Activated CD8-positive, alpha-beta T cell treated with anti-CD3 and anti-CD28 coated beads for 36 hours (primary cell): Measurements from ENCODE around the gene FRMD4A. TPM values are rescaled to one million over a fixed set of nuclear protein-coding genes. Genes with fewer than 3 reads are reported as not detected.
"Not testable (repeated sequence)": the region's sequence is repeated elsewhere in the genome, so short reads cannot be mapped to it uniquely, and the experiment has no call there.

Experiments used
- ATAC-seq: fragments of 200-7000 bp; cut with Tn5 transposase; one replicate; pipeline ENCODE4 v1.10.0; 2021; ENCODE audit warnings: mild to moderate bottlenecking, moderate library complexity
- CTCF ChIA-PET: fragments of 350-600 bp; sonication (Branson Sonifier 250); formaldehyde crosslinking; loops from one replicate; lab custom pipeline; 2021; ENCODE audit warnings: antibody characterized with exemption; lab: Charles Lee
- POLR2A ChIA-PET: fragments of 350-600 bp; sonication (Branson Sonifier 250); formaldehyde crosslinking; loops from one replicate; lab custom pipeline; 2021; ENCODE audit warnings: antibody characterized with exemption; lab: Charles Lee
- DNase-seq: peaks from one replicate; pipeline ENCODE4 v3.0.0-alpha.2; 2020
- H3K27ac Mint-ChIP-seq: one replicate; pipeline ENCODE4 v1.8.0; 2021; ENCODE audit warnings: mild to moderate bottlenecking, mixed read lengths
- H3K27me3 Mint-ChIP-seq: one replicate; pipeline ENCODE4 v1.8.0; 2021; ENCODE audit warnings: mixed read lengths
- H3K36me3 Mint-ChIP-seq: one replicate; pipeline ENCODE4 v1.8.0; 2021; ENCODE audit warnings: low read depth, mixed read lengths
- H3K4me1 Mint-ChIP-seq: one replicate; pipeline ENCODE4 v1.8.0; 2021; ENCODE audit warnings: low read depth, mixed read lengths
- H3K4me3 Mint-ChIP-seq: one replicate; pipeline ENCODE4 v1.8.0; 2021; ENCODE audit warnings: mild to moderate bottlenecking, moderate library complexity, mixed read lengths
- H3K9me3 Mint-ChIP-seq: one replicate; pipeline ENCODE4 v1.8.0; 2021; ENCODE audit warnings: mixed read lengths
- CTCF ChIP-seq: fragments of 200-600 bp; IDR thresholded peaks from one replicate; pipeline ENCODE4 v1.8.0; 2022; ENCODE audit warnings: antibody characterized with exemption, mild to moderate bottlenecking
- intact Hi-C: fragments of 100-400 bp; cut with micrococcal nuclease; formaldehyde crosslinking; loops from one replicate; pipeline ENCODE4 v1.10.0; 2022
- total RNA-seq, 2 experiments: library from RNA; stranded (reverse); gene quantifications; one replicate each; pipeline ENCODE4 v1.2.3, GENCODE V29; 2021

Gene FRMD4A
- total RNA-seq, 2 experiments from 2014 or later: 2.1 to 2.8 TPM

- no peak for TF ChIP-seq CTCF
- DNase-seq (no peak), ATAC-seq (no peak)
- intact Hi-C loops: no loop called here
- H3K9me3 Mint-ChIP-seq: no peaks in the 10 kb centered on the region
- H3K27ac Mint-ChIP-seq: no peak overlapping the region
- H3K4me3 Mint-ChIP-seq: no peak overlapping the region
- no peaks in the 10 kb centered on the region for H3K36me3 Mint-ChIP-seq
- H3K4me1 Mint-ChIP-seq: no peaks in the 10 kb centered on the region
- ChIA-PET POLR2A (no interaction called here), CTCF (no interaction called here)
- H3K27me3 Mint-ChIP-seq: peaks cover 22% of the 10 kb centered on the region
These were observed 105.3 kb downstream of the FRMD4A start for GRCh38 chr10:14225379-14225778.

GRCh38 chr10:14220026-14220425 is 110.7 kb downstream of the FRMD4A start:
- POLR2A ChIA-PET: no interaction called here
- H3K36me3 Mint-ChIP-seq: no peaks in the 10 kb centered on the region
- H3K27ac Mint-ChIP-seq: no peak overlapping the region
- H3K4me3 Mint-ChIP-seq: no peak overlapping the region
- ATAC-seq: no peak
- H3K27me3 Mint-ChIP-seq: peaks cover 10% of the 10 kb centered on the region
- H3K4me1 Mint-ChIP-seq: no peaks in the 10 kb centered on the region
- H3K9me3 Mint-ChIP-seq: no peaks in the 10 kb centered on the region
- DNase-seq: no peak
- CTCF ChIA-PET: no interaction called here
- intact Hi-C loops: no loop called here
- TF ChIP-seq CTCF: no peak

GRCh38 chr10:14219411-14219810 is 111.3 kb downstream of the FRMD4A start:
- ChIA-PET CTCF (no interaction called here), POLR2A (interaction anchor here (0.7 kb wide), 1 partner anchor 34 kb away, joined by 5 read pairs; no protein-coding TSS in a partner anchor)
- Mint-ChIP-seq H3K4me3 (no peak overlapping the region), H3K9me3 (no peaks in the 10 kb centered on the region), H3K4me1 (no peaks in the 10 kb centered on the region), H3K36me3 (no peaks in the 10 kb centered on the region), H3K27me3 (peaks cover 10% of the 10 kb centered on the region), H3K27ac (no peak overlapping the region)
- TF ChIP-seq CTCF: no peak
- intact Hi-C loops: no loop called here
- no peak for DNase-seq
- no peak for ATAC-seq

GRCh38 chr10:14215641-14216040 is 115.1 kb downstream of the FRMD4A start:
- no peaks in the 10 kb centered on the region for H3K9me3 Mint-ChIP-seq
- POLR2A ChIA-PET: no interaction called here
- CTCF ChIA-PET: no interaction called here
- H3K36me3 Mint-ChIP-seq: no peaks in the 10 kb centered on the region
- DNase-seq: no peak
- TF ChIP-seq CTCF: no peak
- H3K27ac Mint-ChIP-seq: no peak overlapping the region
- no peak overlapping the region for H3K4me3 Mint-ChIP-seq
- ATAC-seq: no peak
- intact Hi-C loops: no loop called here
- peaks cover 9% of the 10 kb centered on the region for H3K27me3 Mint-ChIP-seq
- no peaks in the 10 kb centered on the region for H3K4me1 Mint-ChIP-seq

- POLR2A ChIA-PET: not testable (repeated sequence)
These were observed 117.0 kb downstream of the FRMD4A start for GRCh38 chr10:14213703-14214102.

More at GRCh38 chr10:14213703-14214102, 117.0 kb downstream of the FRMD4A start:
- DNase-seq, intact Hi-C loops, ATAC-seq, H3K36me3 Mint-ChIP-seq, H3K4me3 Mint-ChIP-seq, H3K27me3 Mint-ChIP-seq, H3K9me3 Mint-ChIP-seq, H3K4me1 Mint-ChIP-seq, H3K27ac Mint-ChIP-seq: not testable (repeated sequence)
- CTCF ChIA-PET: interaction anchor here (1.0 kb wide), 1 partner anchor 18 kb away, joined by 5 read pairs; no protein-coding TSS in a partner anchor
